Psoas muscle (tissue), 8 donors: ENCODE results near the gene AP3B1. TPM values are rescaled to one million over a fixed set of nuclear protein-coding genes. Genes with fewer than 3 reads are reported as not detected.

Source experiments
- ATAC-seq, 4 donors: fragments of 200-7000 bp; cut with Tn5 transposase; one replicate each; pipeline ENCODE4 v1.9.1; 2020; ENCODE audit warnings: moderate library complexity in 3 of 4, mild to moderate bottlenecking in 2 of 4
- DNase-seq, 2 donors: peaks; one replicate each; pipeline ENCODE4 v3.0.0-alpha.2; 2020
- H3K27ac ChIP-seq: fragments of 200-600 bp; one replicate; pipeline ENCODE4 v1.8.0; 2022
- H3K27me3 ChIP-seq, 3 donors: fragments of 200-600 bp in 1 of 3; one replicate each; pipeline versions ENCODE4 v1.6.1 to v1.8.0; 2013 to 2022; ENCODE audit warnings: low read length in 2 of 3, mild to moderate bottlenecking in 2 of 3, moderate library complexity in 1 of 3; ENCODE audit not compliant: insufficient read depth in 3 of 3
- H3K36me3 ChIP-seq, 2 donors: fragments of 200-600 bp in 1 of 2; one replicate each; pipeline versions ENCODE4 v1.6.1 to v1.8.0; 2013 to 2022; ENCODE audit warnings: low read depth in 1 of 2, mild to moderate bottlenecking in 1 of 2, moderate library complexity in 1 of 2; ENCODE audit not compliant: insufficient read depth in 1 of 2
- H3K4me1 ChIP-seq: fragments of 200-600 bp; one replicate; pipeline ENCODE4 v1.8.0; 2022
- H3K4me3 ChIP-seq: fragments of 200-600 bp; one replicate; pipeline ENCODE4 v1.8.0; 2022; ENCODE audit warnings: mild to moderate bottlenecking
- H3K9me3 ChIP-seq: fragments of 200-600 bp; one replicate; pipeline ENCODE4 v1.8.0; 2022
- CTCF ChIP-seq: fragments of 200-600 bp; IDR thresholded peaks from one replicate; pipeline ENCODE4 v1.8.0; 2022; ENCODE audit warnings: antibody characterized with exemption
- WGBS, 3 donors: extraction: QIAGEN DNeasy Blood & Tissue Kit; methylation state at CpG; one replicate each; pipeline versions ENCODE4 v1.1.6 to v1.1.7; 2013; 5-methylcytosine and 5-hydroxymethylcytosine counted together
- intact Hi-C, 2 donors: fragments of 100-400 bp; cut with DNase I; formaldehyde crosslinking; loops; one replicate each; pipeline versions ENCODE4 v1.11.0 to v1.14.2; 2022
- polyA plus RNA-seq, 3 donors: library from polyadenylated mRNA; stranded (reverse); fragments of 200-250 nt; gene quantifications; one replicate each; pipeline ENCODE4 v1.2.3, GENCODE V29; 2013
- total RNA-seq, 4 donors: library from RNA; stranded (reverse); fragmentation: NEBNext Ultra II Directional in 2 of 4; extraction: Animal tissue kit (Norgen Biotek cat#: 25700) in 2 of 4; gene quantifications; one replicate each; pipeline versions ENCODE4 v1.2.1 to v1.2.4, GENCODE V29; 2021 to 2023
- donor health status: healthy with polysubstance abuse.
- donor health status: DM: no; HTN: no; CAD: no; lungs with moderate emphysema.
- donor health status: Bipolar disorder and iron deficiency.
- donor health status: healthy.
- donor health status: DM: yes; HTN: yes; CAD: no.
- donor health status: DM: no; HTN: no; CAD: no.
- donor health status: DM: no; HTN: no; CAD: no.
- donor health status: DM: yes; HTN: yes; CAD: no.

AP3B1 gene
- total and polyA plus RNA-seq, 7 donors = 12.4 to 24.4 (median 15.2) TPM

GRCh38 chr5:78008356-78008967, 286.0 kb downstream of the AP3B1 start:
- DNase-seq = no peak
- intact Hi-C loops = loop anchor here (2.0 to 10.0 kb wide), 3 partner anchors 362 to 444 kb away; no protein-coding TSS in a partner anchor
- H3K27me3 ChIP-seq = no peaks in the 10 kb centered on the region
- no peaks in the 10 kb centered on the region for H3K36me3 ChIP-seq
- peak in 1 of 4 donors; percentile 48 for ATAC-seq
- H3K4me1 ChIP-seq = no peaks in the 10 kb centered on the region
- WGBS, 3 donors = 39 to 76% (median 41%) methylated on average over 1 of the region's 1 CpG
- H3K9me3 ChIP-seq = no peaks in the 10 kb centered on the region
- no peak overlapping the region for H3K27ac ChIP-seq
- peak; percentile 71 for TF ChIP-seq CTCF
- H3K4me3 ChIP-seq = no peak overlapping the region

- DNase-seq = no peak
- intact Hi-C loops = loop anchor here (10.0 kb wide), 2 partner anchors 362 to 442 kb away; no protein-coding TSS in a partner anchor
- Histone ChIP-seq H3K4me1 (no peaks in the 10 kb centered on the region), H3K36me3 (no peaks in the 10 kb centered on the region), H3K9me3 (no peaks in the 10 kb centered on the region), H3K27ac (no peak overlapping the region), H3K27me3 (no peaks in the 10 kb centered on the region), H3K4me3 (no peak overlapping the region)
- ATAC-seq = no peak
- TF ChIP-seq CTCF = no peak
- 92 to 95% (median 95%) methylated on average over 3 of the region's 3 CpGs for WGBS, 3 donors
Measured at GRCh38 chr5:78007233-78007632, 287.3 kb downstream of the AP3B1 start.

- Histone ChIP-seq H3K36me3 (no peaks in the 10 kb centered on the region), H3K27me3 (no peaks in the 10 kb centered on the region), H3K4me1 (no peaks in the 10 kb centered on the region), H3K9me3 (no peaks in the 10 kb centered on the region), H3K4me3 (no peak overlapping the region), H3K27ac (no peak overlapping the region)
- ATAC-seq = no peak
- no peak for TF ChIP-seq CTCF
- 97 to 98% (median 97%) methylated on average over 7 of the region's 7 CpGs for WGBS, 3 donors
- no peak for DNase-seq
- intact Hi-C loops = loop anchor here (10.0 kb wide), 2 partner anchors 362 to 442 kb away; no protein-coding TSS in a partner anchor
Measured at GRCh38 chr5:78006449-78006848, 288.0 kb downstream of the AP3B1 start.

- WGBS, 3 donors = 83 to 89% (median 85%) methylated on average over 5 of the region's 5 CpGs
- ATAC-seq (no peak), DNase-seq (no peak)
- Histone ChIP-seq H3K4me3 (no peak overlapping the region), H3K36me3 (no peaks in the 10 kb centered on the region), H3K27ac (no peak overlapping the region), H3K27me3 (no peaks in the 10 kb centered on the region), H3K9me3 (no peaks in the 10 kb centered on the region), H3K4me1 (no peaks in the 10 kb centered on the region)
- TF ChIP-seq CTCF = no peak
- intact Hi-C loops = loop anchor here (10.0 kb wide), 2 partner anchors 360 to 440 kb away; no protein-coding TSS in a partner anchor
Measured at GRCh38 chr5:78005021-78005785, 289.3 kb downstream of the AP3B1 start.
